ENCODE measurements around the gene SP6.

SP6 gene

DNA sequence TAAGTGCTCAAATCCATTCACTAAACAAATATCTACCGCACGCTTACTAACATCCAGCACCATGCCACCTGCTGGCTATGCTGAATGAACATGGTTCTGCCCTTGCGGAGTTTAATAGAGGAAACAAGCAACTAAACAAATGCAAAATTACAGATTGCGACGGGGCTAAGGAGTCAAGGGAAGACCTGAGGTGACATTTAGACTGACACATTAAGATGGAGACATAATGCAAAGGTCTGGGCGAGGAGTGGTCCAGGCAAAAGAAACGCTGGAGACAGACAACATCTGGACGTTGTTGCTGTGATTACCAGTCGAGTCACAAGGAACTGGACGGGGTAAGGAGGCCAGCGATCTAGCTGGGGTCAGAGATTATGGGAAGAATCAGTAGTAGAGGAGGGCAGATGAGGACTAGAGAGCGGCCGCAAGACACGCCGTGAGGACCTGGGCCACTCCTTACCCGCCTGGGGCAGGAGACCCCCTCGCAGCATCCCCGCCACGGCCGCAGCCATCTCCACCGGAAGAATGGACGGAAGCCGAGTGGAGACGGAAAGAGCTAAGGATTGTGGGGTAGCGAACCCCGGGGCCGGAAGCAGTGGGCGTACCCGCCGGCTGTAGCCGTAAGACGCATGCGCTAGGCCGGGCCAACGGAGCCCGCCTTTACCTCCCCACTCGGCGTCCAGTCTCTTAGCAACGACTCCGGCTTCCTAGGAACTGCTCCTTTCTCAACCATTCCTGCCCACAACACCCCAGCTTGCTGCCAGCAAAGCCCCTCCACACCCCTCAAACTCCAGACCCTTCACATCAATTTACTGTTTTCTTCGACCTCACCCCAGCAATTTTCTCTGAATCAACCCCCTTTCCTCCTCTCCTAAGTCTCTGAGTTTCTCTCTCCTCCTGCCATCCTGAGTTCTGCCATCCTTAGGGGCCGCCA lies 19.7 kb downstream of the SP6 start, which contains the start of the genes LRRC46 and MRPL10:
Gene LRRC46 (plus strand): TSS at position 668 of the 931 bp plus-strand sequence. CDS start 320 bp downstream, outside the sequence.
Gene MRPL10 (minus strand): TSS at position 539 of the 931 bp plus-strand sequence. CDS start 30 bp downstream, at position 509.
- peak; percentile 95 for DNase-seq (ENCODE audit: low read depth)
- TF ChIP-seq, protein P1, sequence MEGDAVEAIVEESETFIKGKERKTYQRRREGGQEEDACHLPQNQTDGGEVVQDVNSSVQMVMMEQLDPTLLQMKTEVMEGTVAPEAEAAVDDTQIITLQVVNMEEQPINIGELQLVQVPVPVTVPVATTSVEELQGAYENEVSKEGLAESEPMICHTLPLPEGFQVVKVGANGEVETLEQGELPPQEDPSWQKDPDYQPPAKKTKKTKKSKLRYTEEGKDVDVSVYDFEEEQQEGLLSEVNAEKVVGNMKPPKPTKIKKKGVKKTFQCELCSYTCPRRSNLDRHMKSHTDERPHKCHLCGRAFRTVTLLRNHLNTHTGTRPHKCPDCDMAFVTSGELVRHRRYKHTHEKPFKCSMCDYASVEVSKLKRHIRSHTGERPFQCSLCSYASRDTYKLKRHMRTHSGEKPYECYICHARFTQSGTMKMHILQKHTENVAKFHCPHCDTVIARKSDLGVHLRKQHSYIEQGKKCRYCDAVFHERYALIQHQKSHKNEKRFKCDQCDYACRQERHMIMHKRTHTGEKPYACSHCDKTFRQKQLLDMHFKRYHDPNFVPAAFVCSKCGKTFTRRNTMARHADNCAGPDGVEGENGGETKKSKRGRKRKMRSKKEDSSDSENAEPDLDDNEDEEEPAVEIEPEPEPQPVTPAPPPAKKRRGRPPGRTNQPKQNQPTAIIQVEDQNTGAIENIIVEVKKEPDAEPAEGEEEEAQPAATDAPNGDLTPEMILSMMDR (conservative IDR thresholded peaks at IDR 0.05; ENCODE audit: low read depth, low read length), result peak; percentile 61
- peak within 1 kb of the TSS; percentile 99 for H3K4me3 ChIP-seq (ENCODE audit: low read depth, low read length)

DNA sequence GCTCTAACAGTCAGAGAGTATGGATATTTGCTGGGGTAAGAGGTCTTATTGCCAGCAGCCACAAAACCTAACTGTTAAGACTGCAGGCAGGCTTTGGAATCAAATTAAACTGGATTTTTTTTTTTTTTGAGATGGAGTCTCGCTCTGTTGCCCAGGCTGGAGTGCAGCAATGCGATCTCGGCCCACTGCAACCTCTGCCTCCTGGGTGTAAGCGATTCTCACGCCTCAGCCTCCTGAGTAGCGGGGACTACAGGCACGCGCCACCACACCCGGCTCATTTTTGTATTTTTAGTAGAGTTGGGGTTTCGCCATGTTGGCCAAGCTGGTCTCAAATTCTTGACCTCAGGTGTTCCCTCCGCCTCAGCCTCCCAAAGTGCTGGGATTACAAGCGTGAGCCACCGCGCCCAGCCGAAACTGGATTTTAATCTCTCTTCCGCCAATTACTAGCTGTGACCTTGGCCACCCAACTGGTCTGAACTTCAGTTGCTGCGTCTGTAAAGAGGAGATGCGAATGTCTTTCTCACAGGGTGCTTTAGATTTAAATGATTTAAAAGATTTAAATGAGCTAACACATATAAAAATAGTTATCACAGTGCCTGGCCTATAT lies 20.5 kb downstream of the SP6 start:
- peak overlapping the region; percentile 99 for H3K4me3 ChIP-seq (ENCODE audit: low read depth, low read length)
- DNase-seq (ENCODE audit: low read depth), result no peak
- TF ChIP-seq, protein P1 (conservative IDR thresholded peaks at IDR 0.05; ENCODE audit: low read depth, low read length), result no peak

DNA sequence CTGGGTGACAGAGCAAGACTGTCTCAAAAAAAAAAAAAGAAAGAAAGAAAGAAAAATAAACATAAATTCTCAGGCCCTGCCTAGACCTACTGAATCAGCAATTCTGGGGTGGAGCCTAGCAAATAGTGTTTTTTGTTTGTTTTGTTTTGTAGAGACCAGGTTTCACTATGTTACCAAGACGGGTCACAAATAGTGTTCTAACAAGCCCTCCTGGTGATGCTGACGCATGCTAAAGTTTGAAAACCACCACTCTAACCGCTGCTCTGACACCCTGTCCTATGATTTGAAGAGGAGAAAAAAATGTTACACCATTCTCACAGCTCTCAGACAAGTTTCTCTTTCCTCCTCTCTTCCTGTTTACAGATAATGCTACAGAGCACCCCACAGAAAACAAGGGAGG lies 21.1 kb downstream of the SP6 start:
- peak; percentile 63 for DNase-seq (ENCODE audit: low read depth)
- TF ChIP-seq, protein P1 (conservative IDR thresholded peaks at IDR 0.05; ENCODE audit: low read depth, low read length), result no peak
- no peak overlapping the region for H3K4me3 ChIP-seq (ENCODE audit: low read depth, low read length)

DNA sequence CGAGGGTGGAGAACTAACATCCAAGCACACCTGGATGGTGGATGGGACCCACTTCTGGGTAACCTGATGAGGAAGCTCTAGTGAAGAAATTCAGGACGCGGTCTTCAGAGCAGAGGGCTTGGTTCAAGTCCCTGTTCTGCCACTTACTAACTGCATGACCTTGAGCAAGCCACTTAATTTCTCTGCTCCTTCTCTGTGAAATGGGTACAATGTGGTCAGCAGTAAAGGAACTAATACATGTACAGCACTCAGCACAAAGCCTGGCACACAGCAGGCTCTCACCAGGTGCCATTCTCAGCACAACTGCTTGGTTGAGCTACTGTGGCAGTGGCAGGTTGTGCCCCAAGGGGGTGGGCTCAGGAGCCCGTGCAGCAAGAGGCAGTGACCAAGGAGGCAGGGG lies 27.4 kb downstream of the SP6 start:
- H3K4me3 ChIP-seq (ENCODE audit: low read depth, low read length), result no peak overlapping the region
- TF ChIP-seq, protein P1 (conservative IDR thresholded peaks at IDR 0.05; ENCODE audit: low read depth, low read length), result no peak
- no peak for DNase-seq (ENCODE audit: low read depth)

DNA sequence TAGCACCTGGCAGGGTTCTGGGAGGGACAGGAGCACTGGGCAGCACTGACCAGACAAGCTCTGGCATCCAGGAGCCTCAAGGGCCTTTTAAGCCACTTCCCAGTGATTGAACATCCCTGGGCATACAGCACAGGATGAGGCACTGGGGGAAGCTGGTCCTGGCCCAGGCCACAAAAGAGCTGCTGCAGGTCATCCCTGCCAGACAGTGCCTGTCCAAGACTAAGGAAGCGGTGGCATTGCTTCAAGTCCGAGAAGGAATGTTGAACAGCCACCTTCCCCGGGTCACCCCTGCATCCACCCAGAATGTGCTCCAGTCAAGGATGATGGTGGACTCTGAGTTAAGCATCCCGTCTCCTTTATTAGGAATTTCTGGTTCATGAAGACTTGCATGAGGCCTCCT lies 28.2 kb downstream of the SP6 start:
- DNase-seq (ENCODE audit: low read depth), result no peak
- TF ChIP-seq, protein P1 (conservative IDR thresholded peaks at IDR 0.05; ENCODE audit: low read depth, low read length), result no peak

DNA sequence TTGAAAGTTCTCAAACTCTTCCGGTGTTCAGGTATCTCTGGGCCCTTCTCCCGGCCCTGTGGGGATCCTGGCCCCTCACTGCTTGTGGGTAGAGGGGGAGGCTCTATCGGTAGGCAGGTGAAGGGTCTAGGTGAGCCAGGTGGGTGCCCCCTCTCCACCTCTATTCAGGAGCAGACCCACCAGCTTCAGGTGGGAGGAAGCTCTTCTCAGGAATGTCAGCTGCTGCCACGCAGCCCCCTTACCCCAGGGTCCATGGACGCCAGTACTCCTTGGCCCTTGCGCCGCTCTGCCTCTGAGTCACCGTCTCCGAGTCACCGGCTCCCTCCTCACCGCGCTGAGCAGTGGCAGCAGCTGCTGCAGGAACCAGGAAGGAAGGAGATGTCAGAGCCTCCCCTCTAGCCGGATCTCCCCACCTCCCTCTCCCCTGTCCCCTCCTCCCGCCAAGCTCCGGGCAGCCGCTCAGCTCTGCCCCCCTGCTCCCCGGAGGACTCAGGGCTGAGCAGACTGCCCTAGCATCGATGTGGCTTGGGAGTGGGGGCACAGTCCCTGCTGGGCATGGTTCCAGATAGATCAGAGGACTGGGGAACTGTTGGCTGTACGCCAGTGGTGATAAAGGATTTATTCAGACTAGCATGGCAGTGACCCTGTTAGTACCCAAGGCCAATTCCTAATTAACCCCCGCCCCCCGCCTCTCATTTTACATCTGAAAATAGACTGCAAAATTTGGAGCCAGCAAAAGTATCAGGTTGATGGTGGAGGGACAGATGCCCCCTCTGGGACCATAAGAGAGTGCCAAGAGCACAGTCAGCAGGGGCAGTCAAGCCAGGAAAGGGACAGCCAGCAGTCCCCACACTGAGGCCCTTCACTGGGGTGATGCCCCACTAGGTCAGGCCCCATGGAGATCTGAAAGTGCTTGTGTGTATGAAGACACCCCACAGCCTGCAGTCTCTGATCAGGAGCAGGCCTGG lies 29.3 kb downstream of the SP6 start, which contains the start of gene OSBPL7:
Gene OSBPL7 (minus strand): TSS at position 371 of the 968 bp plus-strand sequence. CDS start 1,516 bp downstream, outside the sequence.
- TF ChIP-seq, protein P1 (conservative IDR thresholded peaks at IDR 0.05; ENCODE audit: low read depth, low read length), result peak; percentile 22
- H3K4me3 ChIP-seq (ENCODE audit: low read depth, low read length), result peak within 1 kb of the TSS; percentile 81
- peak; percentile 80 for DNase-seq (ENCODE audit: low read depth)

More for the DNA sequence above, 28.2 kb downstream of the SP6 start:
- no peak overlapping the region for H3K4me3 ChIP-seq (ENCODE audit: low read depth, low read length)
